Esophagus muscularis mucosa (tissue), 4 donors: ENCODE measurements around the gene RERE.
A peak's percentile ranks its signal among the peaks of the same experiment; 100 is the strongest.

Experiments used
- CTCF ChIP-seq, 3 experiments: fragments of 200-600 bp in 2 of 3; fragments of 450-650 bp in 1 of 3; sonication (generic) in 2 of 3; IDR thresholded peaks; one replicate each; pipeline ENCODE4 v1.5.1; 2017 to 2019; ENCODE audit warnings: antibody characterized with exemption in 3 of 3, mild to moderate bottlenecking in 2 of 3, moderate library complexity in 1 of 3
- EP300 ChIP-seq: sonication (generic); formaldehyde crosslinking; IDR thresholded peaks from one replicate; pipeline ENCODE4 v1.6.1; 2017; ENCODE audit warnings: antibody characterized with exemption
- POLR2A ChIP-seq: fragments of 450-650 bp; IDR thresholded peaks from one replicate; pipeline ENCODE4 v1.6.1; 2017; ENCODE audit warnings: antibody characterized with exemption, moderate library complexity, mild to moderate bottlenecking, low read depth
- POLR2AphosphoS5 ChIP-seq, 2 donors: sonication (generic); formaldehyde crosslinking; IDR thresholded peaks; one replicate each; pipeline ENCODE4 v1.6.1; 2017; ENCODE audit warnings: antibody characterized with exemption in 2 of 2

DNA sequence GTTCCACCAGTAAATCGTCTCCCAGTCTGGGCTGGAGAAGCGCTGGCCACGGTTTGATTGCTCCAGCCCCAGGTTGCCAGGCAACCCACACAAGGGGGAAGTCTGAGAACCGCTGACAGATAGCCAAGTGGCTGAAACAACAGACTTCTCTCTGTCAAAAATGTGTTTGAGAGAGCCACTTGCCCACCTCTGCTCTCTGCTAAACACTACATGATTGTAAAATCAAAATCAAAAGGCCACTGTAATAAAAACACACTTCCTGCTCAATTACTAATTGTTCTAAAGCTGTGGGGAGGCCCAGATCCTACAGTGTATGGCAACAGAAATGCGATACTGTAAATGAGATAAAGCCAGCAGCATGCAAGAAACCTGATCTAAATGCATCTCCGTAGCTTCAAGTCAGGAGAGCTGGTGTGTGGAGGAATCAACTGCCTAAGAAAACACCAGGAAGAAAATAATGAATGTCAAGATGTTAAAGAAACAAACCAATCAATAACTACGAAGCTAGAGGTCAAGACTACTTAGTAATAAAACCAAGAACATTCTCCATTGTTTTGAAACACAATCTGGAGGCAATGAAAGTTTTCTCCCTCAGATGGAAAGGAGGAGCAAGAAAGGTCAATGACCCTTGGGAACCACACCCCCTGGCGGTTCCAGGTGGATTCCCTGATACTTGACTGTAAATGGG, 378.3 kb downstream of the RERE start:
- peak in 1 of 3 experiments; percentile 12 for TF ChIP-seq CTCF (IDR thresholded peaks at IDR 0.05)
- TF ChIP-seq POLR2A = no peak
- no peak for TF ChIP-seq POLR2AphosphoS5 (IDR thresholded peaks at IDR 0.05)
- no peak for TF ChIP-seq EP300
